Type B pancreatic cell (in vitro differentiated cells): ENCODE data around the gene SMS. TPM values are rescaled to one million over a fixed set of nuclear protein-coding genes. Genes with fewer than 3 reads are reported as not detected.

Experiments used
- DNase-seq: peaks from one replicate; pipeline ENCODE4 v3.0.0; 2021; ENCODE audit warnings: mixed read lengths; ENCODE audit not compliant: unreplicated experiment; ENCODE audit errors: extremely low spot score
- H3K27ac Mint-ChIP-seq: 2 replicates; pipeline ENCODE4 v1.8.0; 2021; ENCODE audit warnings: mild to moderate bottlenecking, mixed read lengths
- H3K27me3 Mint-ChIP-seq: 2 replicates; pipeline ENCODE4 v1.8.0; 2021; ENCODE audit warnings: mixed read lengths
- H3K36me3 Mint-ChIP-seq: 2 replicates; pipeline ENCODE4 v1.8.0; 2021; ENCODE audit warnings: mixed read lengths
- H3K4me1 Mint-ChIP-seq: one replicate; pipeline ENCODE4 v1.8.0; 2021; ENCODE audit warnings: mixed read lengths; ENCODE audit not compliant: unreplicated experiment
- H3K4me3 Mint-ChIP-seq: 2 replicates; pipeline ENCODE4 v1.8.0; 2021; ENCODE audit warnings: mild to moderate bottlenecking, mixed read lengths
- H3K9me3 Mint-ChIP-seq: 2 replicates; pipeline ENCODE4 v1.8.0; 2021; ENCODE audit warnings: mixed read lengths
- total RNA-seq: library from RNA; stranded (reverse); gene quantifications from 2 replicates; pipeline ENCODE4 v1.2.1, GENCODE V29; 2021; ENCODE audit warnings: low replicate concordance
- TF ChIP-seq, protein P1 (sequence below): fragments of 200-600 bp; sonication (generic); conservative IDR thresholded peaks from 2 replicates; pipeline ENCODE4 v1.5.0; 2021; ENCODE audit warnings: antibody characterized with exemption, mild to moderate bottlenecking

The SMS gene
- total RNA-seq, 1 donor from 2014 or later, result 138 TPM

DNA sequence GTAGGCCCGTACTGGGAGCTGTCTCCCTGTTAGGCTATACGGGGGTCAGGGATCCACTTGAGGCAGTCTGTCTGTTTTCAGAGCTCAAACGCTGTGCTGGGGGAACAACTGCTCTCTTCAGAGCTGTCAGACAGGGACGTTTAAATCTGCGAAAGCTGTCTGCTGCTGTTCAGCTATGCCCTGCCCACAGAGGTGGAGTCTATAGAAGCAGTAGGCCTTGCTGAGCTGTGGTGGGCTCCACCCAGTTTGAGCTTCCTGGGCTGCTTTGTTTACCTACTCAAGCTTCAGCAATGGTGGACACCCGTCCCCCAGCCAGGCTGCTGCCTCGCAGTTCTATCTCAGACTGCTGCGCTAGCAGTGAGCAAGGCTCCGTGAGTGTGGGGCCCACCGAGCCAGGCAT, 64.4 kb downstream of the SMS start:
- DNase-seq, result no peak
- Mint-ChIP-seq H3K27me3 (no peaks in the 10 kb centered on the region), H3K36me3 (peaks cover 48% of the 10 kb centered on the region), H3K4me3 (no peak overlapping the region), H3K27ac (no peak overlapping the region), H3K9me3 (peaks cover 11% of the 10 kb centered on the region), H3K4me1 (peaks cover 6% of the 10 kb centered on the region)
- TF ChIP-seq, protein P1, sequence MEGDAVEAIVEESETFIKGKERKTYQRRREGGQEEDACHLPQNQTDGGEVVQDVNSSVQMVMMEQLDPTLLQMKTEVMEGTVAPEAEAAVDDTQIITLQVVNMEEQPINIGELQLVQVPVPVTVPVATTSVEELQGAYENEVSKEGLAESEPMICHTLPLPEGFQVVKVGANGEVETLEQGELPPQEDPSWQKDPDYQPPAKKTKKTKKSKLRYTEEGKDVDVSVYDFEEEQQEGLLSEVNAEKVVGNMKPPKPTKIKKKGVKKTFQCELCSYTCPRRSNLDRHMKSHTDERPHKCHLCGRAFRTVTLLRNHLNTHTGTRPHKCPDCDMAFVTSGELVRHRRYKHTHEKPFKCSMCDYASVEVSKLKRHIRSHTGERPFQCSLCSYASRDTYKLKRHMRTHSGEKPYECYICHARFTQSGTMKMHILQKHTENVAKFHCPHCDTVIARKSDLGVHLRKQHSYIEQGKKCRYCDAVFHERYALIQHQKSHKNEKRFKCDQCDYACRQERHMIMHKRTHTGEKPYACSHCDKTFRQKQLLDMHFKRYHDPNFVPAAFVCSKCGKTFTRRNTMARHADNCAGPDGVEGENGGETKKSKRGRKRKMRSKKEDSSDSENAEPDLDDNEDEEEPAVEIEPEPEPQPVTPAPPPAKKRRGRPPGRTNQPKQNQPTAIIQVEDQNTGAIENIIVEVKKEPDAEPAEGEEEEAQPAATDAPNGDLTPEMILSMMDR, result no peak

DNA sequence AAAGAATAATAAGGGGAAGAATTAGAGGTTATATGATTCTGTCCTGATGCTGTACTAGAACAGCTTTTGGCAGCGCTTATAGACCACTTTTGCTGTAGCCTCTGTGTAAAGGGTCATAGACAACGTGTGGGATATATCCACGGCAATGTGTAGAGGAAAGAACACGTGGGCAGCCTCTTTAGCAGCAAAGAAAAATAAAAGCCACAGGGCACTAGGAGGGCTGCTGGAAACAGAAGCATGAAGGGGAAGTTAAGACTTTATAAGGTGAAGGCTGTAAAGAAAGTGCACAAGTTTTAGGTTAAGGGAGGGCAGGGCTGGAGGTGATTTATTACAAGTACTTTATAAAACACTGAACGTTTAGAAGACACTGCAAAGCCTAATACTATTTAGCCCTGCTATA, 71.5 kb downstream of the SMS start:
- peaks cover 25% of the 10 kb centered on the region for H3K36me3 Mint-ChIP-seq
- H3K27me3 Mint-ChIP-seq, result no peaks in the 10 kb centered on the region
- peaks cover 7% of the 10 kb centered on the region for H3K4me1 Mint-ChIP-seq
- TF ChIP-seq, protein P1, result no peak
- H3K27ac Mint-ChIP-seq, result no peak overlapping the region
- no peak overlapping the region for H3K4me3 Mint-ChIP-seq
- H3K9me3 Mint-ChIP-seq, result peaks cover 9% of the 10 kb centered on the region
- no peak for DNase-seq

DNA sequence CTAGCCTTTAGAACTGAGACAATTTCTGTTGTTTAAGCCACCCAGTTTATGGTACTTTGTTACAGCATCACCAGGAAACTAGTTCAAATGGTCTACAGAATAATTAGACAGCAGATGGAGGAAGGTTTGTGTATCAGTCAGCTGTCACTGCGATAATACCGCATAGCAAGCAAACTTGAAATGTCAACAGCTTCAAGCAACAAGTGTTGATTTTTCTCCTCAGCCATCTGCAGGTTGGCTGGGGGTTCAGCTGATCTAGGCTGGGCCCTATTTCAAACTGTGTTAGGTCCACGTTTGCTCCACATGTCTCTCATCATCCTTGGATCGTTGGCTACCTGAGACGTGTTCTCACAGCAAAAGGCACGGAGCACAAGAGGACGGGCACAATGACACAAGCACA, 72.4 kb downstream of the SMS start:
- Mint-ChIP-seq H3K9me3 (peaks cover 4% of the 10 kb centered on the region), H3K36me3 (peaks cover 18% of the 10 kb centered on the region), H3K27ac (no peak overlapping the region), H3K27me3 (no peaks in the 10 kb centered on the region), H3K4me3 (no peak overlapping the region), H3K4me1 (peaks cover 4% of the 10 kb centered on the region)
- TF ChIP-seq, protein P1, result no peak
- DNase-seq, result no peak

GRCh38 chrX:22015139-22015750, 74.7 kb downstream of the SMS start:
- H3K4me1 Mint-ChIP-seq, result peaks cover 4% of the 10 kb centered on the region
- no peak for DNase-seq
- TF ChIP-seq, protein P1, result no peak
- H3K4me3 Mint-ChIP-seq, result no peak overlapping the region
- no peaks in the 10 kb centered on the region for H3K9me3 Mint-ChIP-seq
- peaks cover 5% of the 10 kb centered on the region for H3K36me3 Mint-ChIP-seq
- no peak overlapping the region for H3K27ac Mint-ChIP-seq
- H3K27me3 Mint-ChIP-seq, result no peaks in the 10 kb centered on the region

- Mint-ChIP-seq H3K27ac (no peak overlapping the region), H3K9me3 (peaks cover 4% of the 10 kb centered on the region), H3K4me1 (no peaks in the 10 kb centered on the region), H3K4me3 (no peak overlapping the region), H3K36me3 (peaks cover 4% of the 10 kb centered on the region), H3K27me3 (no peaks in the 10 kb centered on the region)
- DNase-seq, result no peak
- TF ChIP-seq, protein P1, result no peak
These were observed 81.3 kb downstream of the SMS start for GRCh38 chrX:22021751-22022324.
